Neural cell (in vitro differentiated cells): ENCODE results near the gene ESF1. TPM values are rescaled to one million over a fixed set of nuclear protein-coding genes. Genes with fewer than 3 reads are reported as not detected.

Experiments
- H2AFZ ChIP-seq: fragments of 200-600, 300-800 bp; sonication (generic), shearing (Covaris generic); 2 replicates; pipeline ENCODE4 v1.6.0; 2014; ENCODE audit warnings: low read depth, mild to moderate bottlenecking, antibody characterized with exemption, low read length, moderate library complexity
- H3F3A ChIP-seq: fragments of 200-600 bp; shearing (Covaris generic); 2 replicates; pipeline ENCODE4 v1.6.1; 2016; ENCODE audit warnings: mild to moderate bottlenecking, moderate library complexity, mixed read lengths, antibody characterized with exemption, low read length; ENCODE audit not compliant: insufficient read depth, poor library complexity, severe bottlenecking
- H3K27ac ChIP-seq: fragments of 200-600, 300-800 bp; sonication (generic), shearing (Covaris generic); 2 replicates; pipeline ENCODE4 v1.5.1; 2014; ENCODE audit warnings: mild to moderate bottlenecking, low read length, moderate library complexity
- H3K27me3 ChIP-seq: fragments of 300-800, 200-600 bp; sonication (generic), shearing (Covaris generic); 2 replicates; pipeline ENCODE4 v1.6.0; 2014; ENCODE audit warnings: mild to moderate bottlenecking, low read depth, low read length, moderate library complexity; ENCODE audit not compliant: insufficient read depth
- H3K36me3 ChIP-seq: fragments of 300-800, 200-600 bp; sonication (generic), shearing (Covaris generic); 2 replicates; pipeline ENCODE4 v1.5.1; 2014; ENCODE audit warnings: mild to moderate bottlenecking, antibody characterized with exemption, low read length, moderate library complexity; ENCODE audit not compliant: insufficient read depth
- H3K4me2 ChIP-seq: fragments of 300-800, 200-600 bp; sonication (generic), shearing (Covaris generic); 2 replicates; pipeline ENCODE4 v1.6.0; 2014; ENCODE audit warnings: mild to moderate bottlenecking, low read length
- H3K4me3 ChIP-seq: fragments of 300-800, 200-600 bp; sonication (generic), shearing (Covaris generic); 2 replicates; pipeline ENCODE4 v1.5.1; 2014; ENCODE audit warnings: mild to moderate bottlenecking, low read length, moderate library complexity
- H3K79me2 ChIP-seq: fragments of 200-600 bp; shearing (Covaris generic); replicated peaks from 2 replicates; pipeline ENCODE4 v1.6.0; 2014; ENCODE audit warnings: mild to moderate bottlenecking, low read length, moderate library complexity; ENCODE audit not compliant: insufficient read depth
- H3K9ac ChIP-seq: fragments of 300-800, 200-600 bp; sonication (generic), shearing (Covaris generic); 2 replicates; pipeline ENCODE4 v1.6.1; 2016; ENCODE audit warnings: mild to moderate bottlenecking, low read length, mixed read lengths
- H3K9me2 ChIP-seq: fragments of 200-600 bp; shearing (Covaris generic); 2 replicates; pipeline ENCODE4 v1.6.1; 2016; ENCODE audit warnings: mild to moderate bottlenecking, low read length, mixed read lengths; ENCODE audit not compliant: insufficient read depth
- H3K9me3 ChIP-seq: fragments of 200-600, 300-800 bp; sonication (generic), shearing (Covaris generic); 2 replicates; pipeline ENCODE4 v1.6.1; 2016; ENCODE audit warnings: mild to moderate bottlenecking, mixed run types, low read length, moderate library complexity, mixed read lengths
- H4K20me1 ChIP-seq: fragments of 200-600 bp; shearing (Covaris generic); 2 replicates; pipeline ENCODE4 v1.6.1; 2016; ENCODE audit warnings: mild to moderate bottlenecking, mixed run types; ENCODE audit not compliant: insufficient read depth
- EP300 ChIP-seq: fragments of 450-650 bp; conservative IDR thresholded peaks from 2 replicates; pipeline ENCODE4 v1.6.1; 2014; ENCODE audit warnings: antibody characterized with exemption, mild to moderate bottlenecking, moderate library complexity; ENCODE audit not compliant: poor library complexity, severe bottlenecking
- EZH2 ChIP-seq: fragments of 200-600, 300-800 bp; shearing (Covaris generic), sonication (generic); IDR thresholded peaks from 2 replicates; pipeline ENCODE4 v1.6.1; 2014; ENCODE audit warnings: antibody characterized with exemption, low read length, borderline replicate concordance, mild to moderate bottlenecking; ENCODE audit not compliant: insufficient read depth, poor library complexity, severe bottlenecking
- MXI1 ChIP-seq: fragments of 450-650 bp; conservative IDR thresholded peaks from 2 replicates; pipeline ENCODE4 v1.6.1; 2014; ENCODE audit warnings: antibody characterized with exemption, mild to moderate bottlenecking; ENCODE audit not compliant: poor library complexity, severe bottlenecking
- POLR2AphosphoS5 ChIP-seq: IDR thresholded peaks from 2 replicates; pipeline ENCODE4 v1.6.1; 2012
- RAD21 ChIP-seq: fragments of 450-650 bp; conservative IDR thresholded peaks from 2 replicates; pipeline ENCODE4 v1.6.1; 2014; ENCODE audit warnings: antibody characterized with exemption, mild to moderate bottlenecking, moderate library complexity
- REST ChIP-seq: IDR thresholded peaks from 2 replicates; pipeline ENCODE4 v1.6.1; 2012; ENCODE audit warnings: borderline replicate concordance
- TAF1 ChIP-seq: IDR thresholded peaks from 2 replicates; pipeline ENCODE4 v1.6.1; 2012; ENCODE audit warnings: low read depth
- polyA plus RNA-seq: library from polyadenylated mRNA; depleted of rRNA; stranded (reverse); fragments of >200 nt; gene quantifications from 2 replicates; pipeline ENCODE4 v1.2.3, GENCODE V29; 2014
- TF ChIP-seq, protein P1 (sequence below): fragments of 450-650 bp; IDR thresholded peaks from 2 replicates; pipeline ENCODE4 v1.5.1; 2014; ENCODE audit warnings: antibody characterized with exemption, mild to moderate bottlenecking, moderate library complexity; ENCODE audit not compliant: poor library complexity, severe bottlenecking

Gene ESF1
- polyA plus RNA-seq, 1 donor from 2014 or later, result 10.0 TPM

- Histone ChIP-seq H3K36me3 (peaks cover 31% of the 10 kb centered on the region), H2AFZ (no peak overlapping the region), H3F3A (no peaks in the 10 kb centered on the region), H3K9me3 (no peaks in the 10 kb centered on the region), H3K4me3 (no peak overlapping the region), H3K9ac (no peak overlapping the region), H3K27ac (no peak overlapping the region), H3K79me2 (no peaks in the 10 kb centered on the region), H3K27me3 (no peaks in the 10 kb centered on the region), H4K20me1 (no peaks in the 10 kb centered on the region), H3K9me2 (no peaks in the 10 kb centered on the region), H3K4me2 (no peak overlapping the region)
- TF ChIP-seq, protein P1, sequence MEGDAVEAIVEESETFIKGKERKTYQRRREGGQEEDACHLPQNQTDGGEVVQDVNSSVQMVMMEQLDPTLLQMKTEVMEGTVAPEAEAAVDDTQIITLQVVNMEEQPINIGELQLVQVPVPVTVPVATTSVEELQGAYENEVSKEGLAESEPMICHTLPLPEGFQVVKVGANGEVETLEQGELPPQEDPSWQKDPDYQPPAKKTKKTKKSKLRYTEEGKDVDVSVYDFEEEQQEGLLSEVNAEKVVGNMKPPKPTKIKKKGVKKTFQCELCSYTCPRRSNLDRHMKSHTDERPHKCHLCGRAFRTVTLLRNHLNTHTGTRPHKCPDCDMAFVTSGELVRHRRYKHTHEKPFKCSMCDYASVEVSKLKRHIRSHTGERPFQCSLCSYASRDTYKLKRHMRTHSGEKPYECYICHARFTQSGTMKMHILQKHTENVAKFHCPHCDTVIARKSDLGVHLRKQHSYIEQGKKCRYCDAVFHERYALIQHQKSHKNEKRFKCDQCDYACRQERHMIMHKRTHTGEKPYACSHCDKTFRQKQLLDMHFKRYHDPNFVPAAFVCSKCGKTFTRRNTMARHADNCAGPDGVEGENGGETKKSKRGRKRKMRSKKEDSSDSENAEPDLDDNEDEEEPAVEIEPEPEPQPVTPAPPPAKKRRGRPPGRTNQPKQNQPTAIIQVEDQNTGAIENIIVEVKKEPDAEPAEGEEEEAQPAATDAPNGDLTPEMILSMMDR, result no peak
Measured at GRCh38 chr20:13799974-13800373, 15.3 kb upstream of the ESF1 start.

- Histone ChIP-seq H3K9ac (no peak overlapping the region), H2AFZ (no peak overlapping the region), H3K4me3 (no peak overlapping the region), H3F3A (no peaks in the 10 kb centered on the region), H3K36me3 (peaks cover 31% of the 10 kb centered on the region), H3K9me3 (no peaks in the 10 kb centered on the region), H3K4me2 (no peak overlapping the region), H3K27me3 (no peaks in the 10 kb centered on the region), H3K79me2 (no peaks in the 10 kb centered on the region), H3K27ac (no peak overlapping the region), H4K20me1 (no peaks in the 10 kb centered on the region), H3K9me2 (no peaks in the 10 kb centered on the region)
- TF ChIP-seq REST (no peak), POLR2AphosphoS5 (no peak), EZH2 (no peak), EP300 (no peak), RAD21 (no peak), TAF1 (no peak), MXI1 (no peak)
- TF ChIP-seq, protein P1, result no peak
Measured at GRCh38 chr20:13799040-13799439, 14.3 kb upstream of the ESF1 start.
